Spleen (tissue), 11 donors: Measurements from ENCODE around the gene PPP1R26. TPM values are rescaled to one million over a fixed set of nuclear protein-coding genes. Genes with fewer than 3 reads are reported as not detected.

Experiments used
- DNase-seq: peaks from one replicate; pipeline ENCODE4 v3.0.0-alpha.2; 2020
- H3K27ac ChIP-seq, 8 donors: fragments of 200-600 bp; sonication (generic) in 7 of 8; 1 replicate in 4 of 8; 2 replicates in 4 of 8; pipeline versions ENCODE4 v1.5.0 to v1.8.0; 2016 to 2021; ENCODE audit warnings: inconsistent platforms in 4 of 8, mild to moderate bottlenecking in 4 of 8, moderate library complexity in 1 of 8
- H3K27me3 ChIP-seq, 7 donors: fragments of 200-600 bp; sonication (generic) in 6 of 7; replicated peaks in 1 of 7; 1 replicate in 4 of 7; 2 replicates in 3 of 7; pipeline versions ENCODE4 v1.5.0 to v1.8.0; 2016 to 2021; ENCODE audit warnings: inconsistent platforms in 3 of 7, mild to moderate bottlenecking in 1 of 7
- H3K36me3 ChIP-seq, 6 donors: fragments of 200-600 bp; sonication (generic) in 5 of 6; 1 replicate in 4 of 6; 2 replicates in 2 of 6; pipeline versions ENCODE4 v1.5.0 to v1.8.0; 2016 to 2021; ENCODE audit warnings: inconsistent platforms in 2 of 6
- H3K4me1 ChIP-seq, 6 donors: fragments of 200-600 bp; sonication (generic) in 5 of 6; 1 replicate in 3 of 6; 2 replicates in 3 of 6; pipeline versions ENCODE4 v1.5.0 to v1.8.0; 2016 to 2021; ENCODE audit warnings: inconsistent platforms in 3 of 6
- H3K4me3 ChIP-seq, 8 donors: fragments of 200-600 bp; sonication (generic) in 7 of 8; 1 replicate in 4 of 8; 2 replicates in 4 of 8; pipeline versions ENCODE4 v1.5.0 to v1.8.0; 2016 to 2021; ENCODE audit warnings: inconsistent platforms in 4 of 8, mild to moderate bottlenecking in 4 of 8, moderate library complexity in 2 of 8
- H3K9me3 ChIP-seq, 8 donors: fragments of 200-600 bp; sonication (generic) in 7 of 8; 1 replicate in 4 of 8; 2 replicates in 4 of 8; pipeline versions ENCODE4 v1.5.0 to v1.8.0; 2016 to 2021; ENCODE audit warnings: inconsistent platforms in 4 of 8
- CTCF ChIP-seq, 11 experiments: fragments of 200-600 bp in 7 of 11; fragments of 450-650 bp in 4 of 11; sonication (generic) in 4 of 11; IDR thresholded peaks in 8 of 11; conservative IDR thresholded peaks in 3 of 11; 1 replicate in 7 of 11; 2 replicates in 4 of 11; pipeline versions ENCODE4 v1.4.0 to v1.8.0; 2016 to 2021; ENCODE audit warnings: antibody characterized with exemption in 11 of 11, inconsistent platforms in 4 of 11, mild to moderate bottlenecking in 1 of 11
- POLR2A ChIP-seq, 3 donors: fragments of 450-650 bp; IDR thresholded peaks; one replicate each; pipeline ENCODE4 v1.5.1; 2017; ENCODE audit warnings: antibody characterized with exemption in 3 of 3, mild to moderate bottlenecking in 1 of 3
- POLR2AphosphoS5 ChIP-seq, 3 donors: sonication (generic); formaldehyde crosslinking; IDR thresholded peaks; one replicate each; pipeline ENCODE4 v1.5.1; 2017; ENCODE audit warnings: antibody characterized with exemption in 3 of 3
- WGBS, 5 donors: extraction: QIAGEN DNeasy Blood & Tissue Kit in 3 of 5; methylation state at CpG; one replicate each; pipeline versions ENCODE4 v1.1.5 to v1.1.7; 2013 to 2018; 5-methylcytosine and 5-hydroxymethylcytosine counted together
- intact Hi-C: fragments of 100-400 bp; cut with DNase I; formaldehyde crosslinking; loops from one replicate; pipeline ENCODE4 v1.15.0; 2023; ENCODE audit warnings: low total_unique reads
- polyA plus RNA-seq, 3 donors: library from polyadenylated mRNA; stranded (reverse); fragments of 200-250 nt; gene quantifications; one replicate each; pipeline ENCODE4 v1.2.1, GENCODE V29; 2013
- total RNA-seq, 7 donors: library from RNA; depleted of rRNA in 3 of 7; stranded (reverse); fragments of >200 nt in 3 of 7; fragmentation: NEBNext Ultra II Directional in 4 of 7; extraction: Animal tissue kit (Norgen Biotek cat#: 25700) in 4 of 7; gene quantifications; one replicate each; pipeline versions ENCODE4 v1.1.0 to v1.2.1, GENCODE V29; 2016 to 2021
- donor health status: healthy with polysubstance abuse.
- donor health status: DM: no; HTN: no; CAD: no; lungs with moderate emphysema.
- donor health status: DM: no; HTN: no; CAD: no.
- donor health status: Bipolar disorder and iron deficiency.
- donor health status: healthy.
- donor health status: DM: no; HTN: no; CAD: no.
- donor health status: DM: yes; HTN: yes; CAD: no.

The PPP1R26 gene
- total and polyA plus RNA-seq, 10 donors, result 1.8 to 18.7 (median 9.3) TPM

GRCh38 chr9:135482015-135482754 is 2.6 kb downstream of the PPP1R26 start:
- WGBS, 5 donors, result 70 to 78% (median 72%) methylated on average over 8 of the region's 8 CpGs

GRCh38 chr9:135484460-135485277 is 5.1 kb downstream of the PPP1R26 start:
- no peak overlapping the region for H3K27ac ChIP-seq
- WGBS, 5 donors, result 95 to 97% (median 96%) methylated on average over 38 to 47 of the region's 47 CpGs

More at GRCh38 chr9:135482015-135482754, 2.6 kb downstream of the PPP1R26 start:
- DNase-seq, result no peak
- TF ChIP-seq CTCF (IDR thresholded peaks at IDR 0.05 in 8 of 11, conservative IDR thresholded peaks at IDR 0.05 in 3 of 11), result no peak
- no peak for TF ChIP-seq POLR2A (IDR thresholded peaks at IDR 0.05)
- TF ChIP-seq POLR2AphosphoS5 (IDR thresholded peaks at IDR 0.05), result no peak
- no peak overlapping the region for H3K27ac ChIP-seq
- H3K4me1 ChIP-seq, result peaks cover 0 to 32% (median 21%) of the 10 kb centered on the region in 6 donors
- H3K9me3 ChIP-seq, result no peaks in the 10 kb centered on the region
- H3K27me3 ChIP-seq, result peaks cover 0 to 46% (median 4%) of the 10 kb centered on the region in 7 donors
- peaks cover 0 to 41% (median 27%) of the 10 kb centered on the region in 6 donors for H3K36me3 ChIP-seq
- no peak overlapping the region for H3K4me3 ChIP-seq
- intact Hi-C loops, result no loop called here

GRCh38 chr9:135485385-135485784 is 5.8 kb downstream of the PPP1R26 start:
- TF ChIP-seq CTCF (IDR thresholded peaks at IDR 0.05 in 8 of 11, conservative IDR thresholded peaks at IDR 0.05 in 3 of 11) (no peak), POLR2A (IDR thresholded peaks at IDR 0.05) (no peak), POLR2AphosphoS5 (IDR thresholded peaks at IDR 0.05) (no peak)
- Histone ChIP-seq H3K27ac (no peak overlapping the region), H3K9me3 (no peaks in the 10 kb centered on the region), H3K4me3 (no peak overlapping the region), H3K27me3 (peaks cover 0 to 28% (median 2%) of the 10 kb centered on the region in 7 donors), H3K36me3 (peaks cover 0 to 63% (median 33%) of the 10 kb centered on the region in 6 donors), H3K4me1 (peaks cover 0 to 19% (median 10%) of the 10 kb centered on the region in 6 donors)
- DNase-seq, result no peak
- WGBS, 5 donors, result 95 to 96% (median 95%) methylated on average over 22 to 25 of the region's 25 CpGs
- intact Hi-C loops, result no loop called here

More at GRCh38 chr9:135484460-135485277, 5.1 kb downstream of the PPP1R26 start:
- TF ChIP-seq POLR2A (IDR thresholded peaks at IDR 0.05) (no peak), CTCF (IDR thresholded peaks at IDR 0.05 in 8 of 11, conservative IDR thresholded peaks at IDR 0.05 in 3 of 11) (no peak), POLR2AphosphoS5 (IDR thresholded peaks at IDR 0.05) (no peak)
- Histone ChIP-seq H3K27me3 (peaks cover 0 to 33% (median 4%) of the 10 kb centered on the region in 7 donors), H3K4me3 (no peak overlapping the region), H3K36me3 (peaks cover 0 to 63% (median 33%) of the 10 kb centered on the region in 6 donors), H3K4me1 (peaks cover 0 to 22% (median 13%) of the 10 kb centered on the region in 6 donors), H3K9me3 (no peaks in the 10 kb centered on the region)
- no peak for DNase-seq
- intact Hi-C loops, result no loop called here
